Occipital lobe (tissue), 2 donors: ENCODE results near the gene OPCML. TPM values are rescaled to one million over a fixed set of nuclear protein-coding genes. Genes with fewer than 3 reads are reported as not detected.

ENCODE experiments used
- DNase-seq: peaks from one replicate; lab custom pipeline; 2025; lab: John Stamatoyannopoulos, UW
- total RNA-seq: library from RNA; depleted of rRNA; stranded (reverse); fragments of >200 nt; gene quantifications from one replicate; pipeline ENCODE4 v1.2.3, GENCODE V29; 2014

Gene OPCML
- 65.5 TPM for total RNA-seq

GRCh38 chr11:133531971-133532651 lies at the start of gene OPCML:
OPCML (minus strand) TSS chr11:133532501.
- DNase-seq: peak; percentile 63

GRCh38 chr11:133581091-133581490 lies 48.8 kb upstream of the OPCML start:
- no peak for DNase-seq

- no peak for DNase-seq
These were observed 47.1 kb upstream of the OPCML start for GRCh38 chr11:133579165-133580031.

- no peak for DNase-seq
These were observed 45.1 kb upstream of the OPCML start for GRCh38 chr11:133577403-133577802.

GRCh38 chr11:133576351-133576750 lies 44.0 kb upstream of the OPCML start:
- DNase-seq: no peak

- DNase-seq: no peak
These were observed 40.8 kb upstream of the OPCML start for GRCh38 chr11:133573081-133573480.

- no peak for DNase-seq
These were observed 38.1 kb upstream of the OPCML start for GRCh38 chr11:133570376-133570775.

- DNase-seq: no peak
These were observed 31.3 kb upstream of the OPCML start for GRCh38 chr11:133563505-133564025.

- no peak for DNase-seq
These were observed 28.2 kb upstream of the OPCML start for GRCh38 chr11:133560472-133560855.

GRCh38 chr11:133559833-133560471 lies 27.7 kb upstream of the OPCML start:
- no peak for DNase-seq

- DNase-seq: no peak
These were observed 27.1 kb upstream of the OPCML start for GRCh38 chr11:133559382-133559781.

- DNase-seq: no peak
These were observed 22.7 kb upstream of the OPCML start for GRCh38 chr11:133555034-133555433.

- DNase-seq: peak; percentile 25
These were observed 21.8 kb upstream of the OPCML start for GRCh38 chr11:133553885-133554740.

GRCh38 chr11:133552938-133553337 lies 20.6 kb upstream of the OPCML start:
- DNase-seq: no peak

GRCh38 chr11:133551064-133551463 lies 18.8 kb upstream of the OPCML start:
- no peak for DNase-seq

- DNase-seq: no peak
These were observed 17.5 kb upstream of the OPCML start for GRCh38 chr11:133549826-133550225.

GRCh38 chr11:133548641-133549040 lies 16.3 kb upstream of the OPCML start:
- no peak for DNase-seq

- DNase-seq: no peak
These were observed 15.7 kb upstream of the OPCML start for GRCh38 chr11:133547808-133548494.

GRCh38 chr11:133545199-133545803 lies 13.0 kb upstream of the OPCML start:
- no peak for DNase-seq

- no peak for DNase-seq
These were observed 9.4 kb upstream of the OPCML start for GRCh38 chr11:133541720-133542095.
